Measurements from ENCODE around the gene COL19A1.

COL19A1 gene

DNA sequence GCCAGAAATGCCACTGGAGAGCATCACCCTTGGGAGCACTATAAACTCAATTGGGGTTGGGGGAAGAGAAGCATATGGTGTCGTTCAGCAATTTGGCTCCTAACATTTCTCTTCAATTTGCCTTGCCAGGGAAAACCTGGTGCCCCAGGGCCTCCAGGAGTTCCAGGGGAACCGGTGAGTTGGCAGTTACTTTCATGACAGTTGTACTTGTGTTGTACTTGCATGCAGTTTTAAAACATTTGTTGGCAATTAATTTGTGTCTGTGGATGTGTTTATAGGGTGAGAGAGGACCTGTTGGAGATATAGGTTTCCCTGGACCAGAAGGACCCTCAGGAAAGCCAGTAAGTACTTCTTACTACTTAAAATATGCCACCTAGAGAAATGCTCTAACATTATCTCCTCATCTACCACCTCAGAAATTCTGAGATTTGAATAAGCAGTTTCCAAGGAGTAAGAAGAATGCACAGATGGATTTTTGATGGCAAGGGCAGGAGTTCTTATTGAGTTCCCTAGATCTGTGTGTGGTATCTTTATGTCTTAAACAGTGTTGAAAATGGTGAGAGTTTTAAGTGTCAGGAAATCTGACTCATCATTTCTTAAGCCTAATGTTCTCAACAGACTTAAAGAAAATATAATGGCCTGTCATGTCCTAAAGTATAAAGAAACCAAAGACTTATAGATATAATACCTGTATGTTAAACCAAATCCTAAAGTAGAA is 314.0 kb downstream of the COL19A1 start:
- no peak for DNase-seq

DNA sequence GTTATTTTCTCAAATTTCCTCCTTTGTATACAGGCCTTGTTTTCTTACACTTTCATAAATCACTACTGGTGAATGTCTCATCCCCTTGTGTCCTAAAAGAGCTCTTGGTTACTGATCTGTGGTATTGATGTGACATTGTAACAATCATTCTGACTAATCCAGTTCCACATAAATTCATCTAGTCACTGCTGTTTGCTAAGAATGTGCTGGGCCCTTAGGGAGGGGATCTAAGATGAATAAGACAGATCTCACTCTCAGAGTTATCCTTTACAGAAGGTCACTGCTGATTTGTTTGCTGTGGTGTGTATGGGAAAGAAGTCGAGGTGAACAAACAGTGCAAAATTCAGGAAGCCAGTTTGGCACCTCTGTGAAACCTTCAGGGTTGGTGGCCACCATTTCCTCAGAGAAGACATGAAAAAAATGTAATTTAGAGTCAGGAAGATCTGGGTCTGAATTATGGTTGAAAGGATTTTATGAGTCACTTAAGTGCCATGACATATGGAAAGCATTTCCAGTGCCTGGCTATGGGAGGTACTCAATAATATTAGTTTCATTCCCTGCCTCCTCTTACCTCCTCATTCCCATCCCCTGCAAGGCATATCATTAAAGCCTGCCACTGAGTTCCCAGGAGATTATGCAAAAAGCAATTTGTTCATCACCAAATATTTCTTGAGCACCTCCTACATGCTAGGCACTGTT is 314.7 kb downstream of the COL19A1 start:
- DNase-seq, result no peak

DNA sequence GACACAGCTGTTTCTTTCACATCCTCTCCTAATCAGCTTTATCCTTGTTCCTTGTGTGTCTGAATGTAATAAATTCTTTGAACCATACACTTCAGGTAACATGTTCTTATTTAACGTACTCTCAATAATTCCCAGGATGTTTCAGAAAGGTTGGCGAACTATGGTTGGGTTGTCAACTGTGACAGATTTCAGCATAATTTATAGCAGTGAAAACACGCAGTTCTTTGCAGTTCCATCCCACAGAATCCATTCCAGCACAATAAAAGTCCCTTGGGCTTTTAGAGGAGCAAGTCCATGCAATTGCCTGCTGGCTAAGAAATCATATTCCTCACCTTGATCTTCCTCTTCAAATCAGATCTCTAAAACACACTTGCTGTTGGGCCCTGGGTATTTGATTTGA is 317.2 kb downstream of the COL19A1 start:
- DNase-seq, result no peak

DNA sequence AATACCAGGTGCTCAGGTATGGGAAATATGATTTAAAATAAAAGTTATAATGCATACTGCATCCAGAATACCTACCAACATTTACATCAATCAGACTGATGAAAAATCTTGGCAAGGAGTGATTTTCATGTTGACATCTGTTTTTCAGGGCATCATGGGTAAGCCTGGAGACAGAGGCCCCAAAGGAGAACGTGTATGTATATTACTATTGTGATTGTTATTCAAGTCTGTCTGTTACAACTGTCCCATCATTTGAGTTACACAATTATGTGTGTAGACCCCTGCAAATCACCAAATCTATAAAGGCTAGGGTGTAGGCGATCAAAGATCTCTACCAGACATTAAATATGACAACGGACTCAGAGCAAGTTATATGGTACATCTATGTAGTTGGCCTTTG is 318.4 kb downstream of the COL19A1 start:
- DNase-seq, result no peak

DNA sequence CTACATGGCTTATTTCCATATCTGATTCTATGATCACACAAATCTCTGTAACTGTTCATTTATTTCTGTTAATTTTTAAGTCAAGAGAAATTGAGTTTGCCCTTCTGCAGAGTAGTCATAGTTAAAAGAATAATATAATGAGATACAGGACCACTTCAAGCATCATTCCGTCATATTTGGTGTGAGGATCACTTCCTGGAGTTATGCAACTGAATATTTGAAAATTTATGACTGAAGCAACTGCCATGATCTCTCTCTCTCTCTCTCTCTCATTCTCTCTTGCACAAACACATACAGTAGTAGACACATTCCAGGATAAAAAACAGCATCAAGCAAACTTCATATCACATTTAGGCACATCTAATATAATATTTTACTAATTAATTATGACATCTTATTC is 320.1 kb downstream of the COL19A1 start:
- DNase-seq, result no peak

DNA sequence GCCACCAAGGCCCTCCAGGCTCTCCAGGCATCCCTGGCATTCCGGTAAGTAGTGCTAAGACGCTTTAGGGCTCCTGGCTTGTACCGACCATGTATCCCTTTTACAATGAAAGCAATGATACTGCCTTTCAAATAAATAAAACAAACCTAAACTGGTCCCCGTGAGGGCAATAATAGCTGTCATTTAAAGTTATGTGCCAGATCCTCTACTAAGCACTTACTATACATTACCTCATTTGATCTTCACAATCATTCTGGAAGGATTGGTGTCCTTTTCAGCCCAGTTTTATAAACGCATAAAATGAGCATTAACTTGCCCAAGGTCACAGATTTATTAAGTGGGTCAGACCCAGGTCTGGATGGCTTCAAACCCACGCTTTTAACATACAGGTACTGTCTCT is 321.8 kb downstream of the COL19A1 start:
- no peak for DNase-seq

DNA sequence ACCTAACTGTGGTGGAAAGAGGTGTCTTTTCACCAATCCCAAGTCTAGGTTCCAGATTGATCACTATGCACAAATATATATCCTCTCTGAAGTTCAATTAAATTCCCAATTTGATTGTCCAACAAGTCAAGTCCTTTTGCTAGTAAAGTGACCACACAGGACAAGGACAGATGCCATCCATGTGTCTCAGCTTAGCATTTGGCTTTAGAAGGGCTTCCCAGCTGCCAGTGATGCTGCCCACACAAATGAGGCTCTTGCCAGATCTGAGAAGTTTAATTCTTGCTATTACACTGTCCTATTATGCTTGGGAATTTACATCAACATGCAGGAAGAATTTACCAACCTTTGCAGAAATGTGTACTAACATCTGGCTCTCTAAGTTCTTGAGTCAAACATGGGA is 328.1 kb downstream of the COL19A1 start:
- DNase-seq, result no peak

DNA sequence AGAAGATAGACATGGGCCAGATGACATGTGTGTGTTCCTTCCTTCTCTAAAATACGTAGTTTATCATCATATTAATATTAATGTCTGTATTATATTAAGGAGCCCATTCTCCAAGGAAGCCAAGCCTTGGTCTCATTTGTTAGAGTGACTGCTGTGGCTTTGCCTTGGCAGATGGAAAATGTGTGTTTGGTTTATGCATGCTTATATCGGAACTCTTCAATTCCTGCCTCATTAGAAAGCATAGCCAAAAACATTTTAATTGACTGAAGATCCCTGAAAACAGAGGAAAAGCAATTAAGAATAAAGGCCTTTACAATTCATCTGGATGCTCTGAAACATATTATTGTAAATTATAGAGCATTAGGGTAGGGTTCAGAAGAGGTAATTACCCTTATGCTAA is 330.2 kb downstream of the COL19A1 start:
- DNase-seq, result no peak

DNA sequence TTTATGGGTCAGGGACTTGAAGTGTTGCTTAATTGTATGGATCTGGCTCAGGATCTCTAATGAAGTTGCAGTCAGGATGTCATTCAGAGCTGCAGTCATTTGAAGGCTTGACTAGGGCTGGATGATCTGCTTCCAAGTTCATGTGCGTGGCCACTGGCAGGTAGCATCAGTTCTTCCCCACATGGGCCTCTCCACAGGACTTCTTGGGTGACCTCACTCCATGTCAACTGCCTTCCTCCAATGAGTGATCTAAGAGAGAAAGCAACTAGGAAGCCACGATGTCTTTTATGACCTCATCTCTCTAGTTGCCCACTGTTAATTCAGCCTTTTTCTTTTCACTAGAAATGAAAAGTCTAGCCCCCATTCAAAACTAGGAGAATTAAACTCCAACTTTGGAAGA is 332.4 kb downstream of the COL19A1 start:
- no peak for DNase-seq

DNA sequence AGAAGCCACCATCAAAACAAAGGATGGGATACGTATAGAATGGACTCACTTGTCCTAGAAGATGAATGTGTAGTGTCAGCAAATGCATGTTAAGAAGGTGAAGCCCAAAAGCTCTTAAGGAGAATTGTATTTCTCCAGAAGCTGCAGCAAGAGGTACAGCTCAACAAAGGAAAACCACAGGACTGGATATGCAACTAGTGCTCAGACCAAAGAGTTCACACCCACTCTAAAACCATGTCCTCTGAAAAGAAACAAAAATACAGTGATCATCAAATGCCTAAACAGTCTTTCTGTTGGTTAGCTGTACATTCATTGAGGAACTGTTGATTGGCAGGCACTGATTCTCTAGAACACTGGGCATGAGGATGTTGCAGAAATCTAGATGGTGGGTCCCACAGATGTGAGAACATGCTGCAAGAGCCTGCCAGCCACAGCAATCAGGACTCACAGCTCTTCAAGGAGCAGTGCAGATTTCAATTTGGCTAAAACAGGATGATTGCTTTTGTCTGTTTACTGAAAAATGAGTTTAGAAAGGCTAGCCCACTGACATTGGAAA is 342.0 kb downstream of the COL19A1 start:
- no peak for DNase-seq

DNA sequence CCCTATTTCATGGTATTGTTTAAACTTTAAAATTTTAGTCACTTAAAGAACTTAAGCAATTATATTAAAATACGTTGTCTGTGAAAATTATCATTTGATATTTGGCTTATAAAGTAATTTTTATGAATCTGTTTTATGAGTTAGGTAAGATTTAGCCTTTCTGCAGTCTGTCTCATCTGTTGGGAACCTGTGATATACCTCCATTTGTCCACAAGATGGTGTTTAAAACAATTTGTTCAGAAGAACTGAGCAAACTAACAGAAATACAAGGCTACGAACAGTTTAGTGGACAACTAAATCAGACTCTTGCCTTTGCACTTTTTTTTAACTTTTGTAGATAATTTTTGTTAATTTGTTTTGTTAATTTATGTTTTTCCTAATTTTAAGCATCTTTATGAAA is 344.1 kb downstream of the COL19A1 start:
- DNase-seq, result no peak

DNA sequence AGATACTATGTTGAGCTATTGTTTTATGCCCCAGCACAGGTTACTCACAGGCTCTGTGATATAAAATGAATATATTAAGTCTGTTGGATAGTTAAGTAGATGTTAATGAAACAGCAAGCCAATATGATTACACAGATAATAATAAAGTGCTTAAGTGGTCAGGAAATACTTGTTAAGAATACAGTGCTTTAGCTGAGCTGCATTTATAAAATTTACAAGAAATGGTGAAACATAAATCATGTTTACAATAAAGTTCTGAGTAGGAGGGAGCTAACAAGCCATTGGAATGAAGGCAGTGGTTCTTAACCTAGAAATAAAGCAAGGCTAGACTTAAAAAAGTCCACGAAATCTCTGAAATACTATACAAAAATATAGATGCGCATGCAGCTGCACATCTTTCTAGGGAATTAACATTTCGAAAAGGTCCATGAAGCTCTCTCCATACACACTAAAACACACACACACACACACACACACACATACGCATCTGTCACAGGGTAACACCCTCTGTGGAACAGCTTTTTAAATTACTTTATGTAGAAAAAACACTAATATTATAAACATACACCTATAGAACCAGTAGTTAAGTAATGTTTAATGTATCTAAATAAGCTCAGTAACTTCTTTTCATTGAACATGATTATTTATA is 349.2 kb downstream of the COL19A1 start:
- DNase-seq, result no peak

DNA sequence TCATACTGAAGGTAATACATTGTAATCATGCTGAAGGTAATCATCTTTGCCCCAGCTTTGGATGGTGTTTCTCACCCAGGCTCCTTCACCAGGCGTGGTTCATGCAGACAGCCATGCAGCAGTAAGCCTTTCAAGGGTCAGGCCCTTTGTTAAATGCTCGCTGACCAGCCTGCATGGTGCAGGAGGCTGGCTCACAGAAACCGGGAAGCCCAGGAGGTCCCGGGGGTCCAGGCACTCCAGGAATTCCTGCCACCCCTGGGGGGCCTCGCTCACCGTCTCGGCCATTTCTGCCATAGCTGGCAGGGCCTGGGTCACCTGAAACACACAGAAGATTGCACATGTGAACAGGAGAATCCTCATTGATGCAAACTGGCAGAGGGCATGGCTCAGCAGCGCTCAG is 350.4 kb downstream of the COL19A1 start:
- no peak for DNase-seq

DNA sequence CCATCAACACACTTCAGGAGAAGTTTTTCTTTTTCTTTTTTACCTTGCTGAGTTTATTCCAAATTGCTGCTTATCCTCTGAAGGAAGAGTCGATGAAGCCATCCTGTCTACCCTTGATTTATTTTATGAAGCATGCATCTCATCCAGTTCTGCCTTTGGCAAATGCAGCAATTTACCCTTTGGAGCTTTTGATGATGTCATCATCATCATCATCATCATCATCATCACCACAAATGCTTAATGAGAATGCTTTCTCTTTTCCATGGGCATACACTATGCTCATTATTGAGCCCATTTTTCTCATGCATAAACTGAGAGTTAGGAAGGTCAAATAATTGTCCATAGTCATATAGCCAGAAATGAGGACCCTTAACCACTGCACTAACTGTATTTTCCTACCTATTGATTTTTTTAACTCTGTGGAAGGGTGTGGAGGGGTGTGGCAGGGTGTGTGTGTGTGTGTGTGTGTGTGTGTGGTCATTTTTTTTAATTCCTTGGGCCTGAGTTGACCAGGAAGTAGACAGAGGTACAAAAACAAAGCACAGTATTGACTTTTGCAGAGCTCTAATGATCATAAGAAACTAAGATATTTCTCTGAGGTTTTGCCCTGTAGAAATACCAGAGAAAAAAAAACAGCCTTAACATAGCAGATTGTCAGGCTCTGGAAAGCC is 353.7 kb downstream of the COL19A1 start:
- no peak for DNase-seq

DNA sequence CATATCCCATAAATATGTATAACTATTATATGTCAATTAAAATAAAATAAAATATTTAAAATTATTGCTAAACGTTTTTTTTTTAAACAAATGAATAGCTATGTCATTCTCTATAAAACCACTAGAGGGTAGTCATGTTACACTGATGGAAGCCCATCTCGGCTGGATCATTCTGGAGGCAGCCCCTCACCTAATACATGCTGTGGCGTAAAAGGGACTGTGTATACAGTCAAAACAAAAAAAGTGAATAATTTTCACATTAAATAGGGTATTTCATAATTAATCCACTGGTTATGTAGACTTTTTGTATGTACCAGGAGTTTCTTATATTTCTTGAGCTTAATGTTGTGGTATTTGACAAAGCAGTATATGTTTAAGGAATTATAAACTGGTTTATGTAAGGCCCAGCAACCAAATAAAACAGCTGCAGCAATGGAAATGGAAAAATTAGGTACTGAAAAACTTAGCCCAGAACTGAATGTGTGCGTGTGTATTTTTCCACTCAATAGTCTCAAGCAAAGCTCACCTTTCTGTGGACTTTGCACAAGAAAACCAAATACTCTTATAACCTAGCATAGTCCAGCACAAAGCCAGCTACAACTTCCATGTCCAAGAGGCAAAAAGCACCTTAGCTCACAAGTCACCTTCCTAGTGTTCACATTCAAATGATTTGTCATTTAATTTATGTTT is 354.8 kb downstream of the COL19A1 start:
- DNase-seq, result no peak

DNA sequence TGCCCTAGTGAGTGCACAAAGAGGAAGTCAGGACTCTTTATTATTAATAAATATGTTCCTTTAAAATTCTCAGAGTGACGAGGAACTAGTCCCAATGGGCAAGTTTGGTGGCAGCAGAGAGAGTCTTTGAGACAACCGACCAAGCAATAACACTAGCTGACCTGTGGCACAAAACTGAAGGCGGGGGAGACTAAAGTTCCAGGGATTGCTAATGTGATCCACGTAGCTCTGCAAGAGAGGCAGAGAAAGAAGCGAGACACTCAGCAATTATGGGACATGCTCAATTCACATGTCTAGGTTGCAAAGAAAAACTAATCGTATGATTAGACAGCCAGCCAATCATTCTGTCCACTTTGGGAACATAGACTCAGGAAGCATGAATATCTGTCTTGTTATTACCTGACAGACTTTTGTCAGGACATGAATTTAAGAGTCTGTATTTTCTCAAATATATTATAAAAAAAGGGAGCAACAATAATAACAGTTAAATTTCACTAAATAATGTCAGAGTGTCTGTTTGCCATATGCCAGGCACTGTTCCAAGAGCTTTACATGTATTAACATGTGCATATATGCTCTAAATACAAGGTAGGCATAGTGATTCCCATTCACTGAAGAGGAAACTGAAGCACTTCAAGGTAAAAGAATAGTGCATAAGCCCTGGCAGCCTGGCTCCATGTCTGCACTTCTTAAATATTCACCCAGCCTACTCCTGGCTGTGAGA is 355.5 kb downstream of the COL19A1 start:
- no peak for DNase-seq

DNA sequence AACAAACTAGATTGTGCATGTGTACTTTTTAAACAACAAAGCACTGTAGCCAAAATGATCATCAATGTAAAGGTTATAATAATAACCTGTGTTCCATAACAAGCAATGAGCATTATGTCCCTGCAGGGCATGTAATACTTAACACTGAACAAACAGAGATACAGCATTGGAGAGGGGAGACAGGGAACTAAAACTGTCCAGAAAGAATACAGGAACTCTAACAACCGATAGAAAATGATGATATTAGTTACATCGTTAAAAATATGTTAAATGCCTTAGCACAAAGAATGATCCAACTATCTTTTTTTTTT is 356.0 kb downstream of the COL19A1 start:
- DNase-seq, result no peak

DNA sequence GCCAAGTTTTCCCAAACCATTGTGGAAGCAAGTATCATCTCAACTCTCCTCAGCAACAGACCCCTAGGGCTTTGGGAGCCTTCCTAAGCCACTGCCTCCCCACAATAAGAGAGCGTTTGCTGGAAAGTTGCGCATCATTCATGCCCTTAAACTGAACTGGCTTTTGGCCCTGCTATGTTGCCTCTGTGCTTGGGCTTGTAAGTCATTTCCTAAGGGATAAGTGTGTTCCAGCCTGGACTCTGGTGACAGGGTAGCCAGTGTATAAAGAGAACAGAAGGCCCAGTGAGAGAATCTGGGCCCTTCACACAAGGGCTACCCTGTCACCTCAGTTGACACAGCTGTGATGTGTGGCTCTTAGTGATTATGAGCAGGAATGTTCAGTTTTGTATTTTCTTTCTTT is 358.7 kb downstream of the COL19A1 start:
- DNase-seq, result no peak

DNA sequence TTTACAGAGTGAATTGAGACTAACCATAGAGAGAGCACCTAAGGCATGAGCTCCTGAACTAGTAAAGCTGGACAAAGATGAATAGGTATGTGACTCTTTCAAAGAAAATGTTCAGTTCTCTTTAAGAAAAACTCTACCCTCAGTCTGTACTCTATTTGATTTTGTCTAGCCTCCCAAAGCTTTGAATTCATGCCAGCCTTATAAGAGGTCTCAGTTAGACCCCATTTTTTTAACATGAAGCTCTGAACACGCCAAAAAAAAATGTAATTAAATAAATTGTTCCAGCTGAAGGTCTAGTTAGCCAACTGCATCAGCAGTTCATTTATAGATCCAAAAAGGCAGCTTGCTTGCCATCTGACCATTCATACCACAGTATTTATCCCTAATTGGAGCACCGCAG is 365.0 kb downstream of the COL19A1 start:
- no peak for DNase-seq

DNA sequence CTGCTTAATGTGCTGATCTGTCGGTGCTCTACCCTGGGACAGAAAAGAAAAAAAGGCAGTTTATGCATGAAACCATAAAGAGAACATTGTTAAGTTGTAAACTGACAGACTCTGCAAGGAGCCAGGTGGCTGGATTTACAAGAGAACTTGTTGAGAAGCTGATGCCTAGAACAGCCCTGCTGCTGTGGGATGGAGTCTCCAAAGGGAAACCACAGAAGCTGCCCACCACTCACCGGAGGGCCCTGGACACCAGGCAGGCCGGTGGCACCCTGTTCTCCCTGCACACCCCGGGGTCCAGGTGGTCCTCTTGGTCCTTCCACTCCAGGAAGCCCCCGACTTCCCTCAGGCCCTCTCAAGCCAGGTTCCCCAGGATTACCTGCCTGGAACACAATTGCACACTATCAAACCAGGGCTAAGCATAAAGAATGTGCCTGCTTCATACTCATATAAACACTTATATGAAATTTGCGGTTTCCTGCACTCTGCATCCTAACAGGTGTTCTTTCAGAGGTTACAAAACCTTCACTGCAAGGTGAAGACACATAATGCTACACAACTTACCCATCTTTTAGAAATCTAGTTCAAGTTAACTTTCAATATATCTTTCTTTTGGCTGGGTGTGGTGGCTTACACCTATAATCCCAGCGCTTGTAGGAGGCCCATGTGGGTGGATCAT is 368.3 kb downstream of the COL19A1 start:
- DNase-seq, result no peak

DNA sequence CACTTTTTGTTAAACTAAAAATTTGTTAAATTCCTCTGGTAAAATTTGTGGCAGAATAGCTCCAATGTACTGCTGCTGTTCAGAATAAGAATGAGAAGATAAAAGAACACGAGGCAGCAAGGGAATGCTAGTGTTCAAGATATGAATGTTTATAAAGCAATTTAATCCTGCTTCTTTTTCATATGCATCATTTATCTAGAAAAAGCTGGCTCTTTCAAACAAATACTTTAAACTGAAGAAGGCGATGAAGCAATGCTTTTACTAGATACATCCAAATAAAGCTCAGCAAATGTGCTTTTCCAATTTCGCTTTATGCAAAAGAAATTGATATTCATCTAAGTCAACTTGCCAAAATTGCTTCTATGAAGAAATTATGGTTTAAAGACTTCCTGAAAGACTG is 370.0 kb downstream of the COL19A1 start:
- no peak for DNase-seq

DNA sequence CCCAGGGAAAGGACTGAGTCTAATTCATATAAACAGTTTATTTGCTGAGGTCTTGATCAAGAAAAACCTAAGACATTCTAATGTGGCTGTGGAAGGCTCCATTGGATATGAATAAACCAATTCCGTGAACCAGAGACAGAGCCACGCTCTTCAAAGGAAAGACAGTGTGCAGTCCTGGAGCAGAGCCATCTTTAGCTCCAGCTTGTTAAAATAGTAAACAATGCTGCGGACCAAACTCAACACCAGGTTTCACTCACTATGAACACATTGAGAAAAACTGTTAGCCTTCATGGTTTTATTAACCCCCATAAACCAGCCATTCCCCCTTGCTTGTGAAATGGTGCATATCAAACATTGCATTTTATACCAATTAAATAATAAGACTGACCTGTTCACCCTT is 374.7 kb downstream of the COL19A1 start:
- DNase-seq, result no peak
